ENCODE data around the gene MIB2. TPM values are rescaled to one million over a fixed set of nuclear protein-coding genes. Genes with fewer than 3 reads are reported as not detected.

Gene MIB2
- polyA plus RNA-seq, 1 donor from 2014 or later, result 106 TPM

DNA sequence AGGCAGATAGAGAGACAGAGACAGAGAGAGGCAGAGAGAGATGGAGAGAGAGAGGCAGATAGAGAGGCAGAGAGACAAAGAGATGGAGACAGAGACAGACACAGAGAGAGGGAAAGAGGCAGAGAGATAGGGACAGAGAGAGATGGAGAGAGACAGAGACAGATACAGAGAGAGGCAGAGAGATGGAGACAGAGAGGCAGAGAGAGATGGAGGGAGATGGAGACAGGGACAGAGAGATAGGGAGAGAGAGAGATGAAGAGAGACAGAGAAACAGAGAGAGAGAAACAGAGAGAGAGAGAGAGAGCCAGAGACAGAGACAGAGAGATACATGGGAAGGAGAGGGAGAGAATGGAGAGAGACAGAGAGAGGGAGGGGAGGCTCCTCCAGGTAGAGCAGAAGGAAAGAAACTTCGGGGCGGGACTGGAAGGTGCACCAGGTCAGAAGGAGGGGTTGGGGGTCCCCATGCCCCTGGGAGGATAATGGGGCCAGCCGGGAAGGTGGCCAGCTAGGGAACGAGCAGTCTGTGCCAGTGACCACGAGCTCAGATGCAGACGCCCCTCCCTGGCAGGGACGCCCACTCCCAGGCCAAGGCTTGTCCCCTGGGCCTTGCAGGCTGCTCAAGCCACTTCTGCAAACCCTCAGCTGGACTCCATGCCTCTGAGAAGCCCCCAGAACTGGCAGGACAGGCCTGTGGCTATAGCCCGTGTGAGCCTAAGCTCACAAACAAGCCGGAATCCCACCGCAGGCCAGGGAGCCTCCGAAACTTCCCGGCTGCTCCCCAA lies 18.6 kb upstream of the MIB2 start:
- TF ChIP-seq, protein P1, sequence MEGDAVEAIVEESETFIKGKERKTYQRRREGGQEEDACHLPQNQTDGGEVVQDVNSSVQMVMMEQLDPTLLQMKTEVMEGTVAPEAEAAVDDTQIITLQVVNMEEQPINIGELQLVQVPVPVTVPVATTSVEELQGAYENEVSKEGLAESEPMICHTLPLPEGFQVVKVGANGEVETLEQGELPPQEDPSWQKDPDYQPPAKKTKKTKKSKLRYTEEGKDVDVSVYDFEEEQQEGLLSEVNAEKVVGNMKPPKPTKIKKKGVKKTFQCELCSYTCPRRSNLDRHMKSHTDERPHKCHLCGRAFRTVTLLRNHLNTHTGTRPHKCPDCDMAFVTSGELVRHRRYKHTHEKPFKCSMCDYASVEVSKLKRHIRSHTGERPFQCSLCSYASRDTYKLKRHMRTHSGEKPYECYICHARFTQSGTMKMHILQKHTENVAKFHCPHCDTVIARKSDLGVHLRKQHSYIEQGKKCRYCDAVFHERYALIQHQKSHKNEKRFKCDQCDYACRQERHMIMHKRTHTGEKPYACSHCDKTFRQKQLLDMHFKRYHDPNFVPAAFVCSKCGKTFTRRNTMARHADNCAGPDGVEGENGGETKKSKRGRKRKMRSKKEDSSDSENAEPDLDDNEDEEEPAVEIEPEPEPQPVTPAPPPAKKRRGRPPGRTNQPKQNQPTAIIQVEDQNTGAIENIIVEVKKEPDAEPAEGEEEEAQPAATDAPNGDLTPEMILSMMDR (IDR thresholded peaks at IDR 0.05; ENCODE audit: poor library complexity, severe bottlenecking), result no peak
- TF ChIP-seq EP300 (conservative IDR thresholded peaks at IDR 0.05; ENCODE audit: poor library complexity, severe bottlenecking) (no peak), SMC3 (conservative IDR thresholded peaks at IDR 0.05; ENCODE audit: poor library complexity) (no peak), TAF1 (IDR thresholded peaks at IDR 0.05; ENCODE audit: low read depth) (no peak)
- Histone ChIP-seq H3K4me2 (ENCODE audit: low read length) (no peak overlapping the region), H3K9me2 (ENCODE audit: insufficient read depth, low read length) (no peaks in the 10 kb centered on the region), H3K9me3 (ENCODE audit: low read length) (no peaks in the 10 kb centered on the region), H3K79me2 (replicated peaks; ENCODE audit: insufficient read depth, low read length) (no peaks in the 10 kb centered on the region), H4K20me1 (ENCODE audit: insufficient read depth) (no peaks in the 10 kb centered on the region), H3K36me3 (ENCODE audit: insufficient read depth, low read length) (no peaks in the 10 kb centered on the region), H3K9ac (ENCODE audit: low read length) (no peak overlapping the region), H3K27ac (ENCODE audit: low read length) (no peak overlapping the region), H3K4me3 (ENCODE audit: low read length) (no peak overlapping the region), H3F3A (ENCODE audit: insufficient read depth, low read length, poor library complexity, severe bottlenecking) (no peaks in the 10 kb centered on the region), H3K27me3 (ENCODE audit: insufficient read depth, low read depth, low read length) (peaks cover 12% of the 10 kb centered on the region), H2AFZ (ENCODE audit: low read depth, low read length) (no peak overlapping the region)

GRCh38 chr1:1597275-1597930 lies 17.9 kb upstream of the MIB2 start:
- Histone ChIP-seq H3K4me3 (ENCODE audit: low read length) (peak overlapping the region; percentile 50), H3K27me3 (ENCODE audit: insufficient read depth, low read depth, low read length) (peaks cover 12% of the 10 kb centered on the region), H3K9ac (ENCODE audit: low read length) (peak overlapping the region; percentile 23), H3K9me3 (ENCODE audit: low read length) (no peaks in the 10 kb centered on the region), H3K9me2 (ENCODE audit: insufficient read depth, low read length) (no peaks in the 10 kb centered on the region), H4K20me1 (ENCODE audit: insufficient read depth) (no peaks in the 10 kb centered on the region), H2AFZ (ENCODE audit: low read depth, low read length) (no peak overlapping the region), H3K36me3 (ENCODE audit: insufficient read depth, low read length) (no peaks in the 10 kb centered on the region), H3K4me2 (ENCODE audit: low read length) (peak overlapping the region; percentile 19), H3K79me2 (replicated peaks; ENCODE audit: insufficient read depth, low read length) (no peaks in the 10 kb centered on the region), H3K27ac (ENCODE audit: low read length) (no peak overlapping the region), H3F3A (ENCODE audit: insufficient read depth, low read length, poor library complexity, severe bottlenecking) (no peaks in the 10 kb centered on the region)
- TF ChIP-seq, protein P1 (IDR thresholded peaks at IDR 0.05; ENCODE audit: poor library complexity, severe bottlenecking), result peak; percentile 42
- TF ChIP-seq MXI1 (conservative IDR thresholded peaks at IDR 0.05; ENCODE audit: poor library complexity, severe bottlenecking) (no peak), SMC3 (conservative IDR thresholded peaks at IDR 0.05; ENCODE audit: poor library complexity) (peak; percentile 22)

DNA sequence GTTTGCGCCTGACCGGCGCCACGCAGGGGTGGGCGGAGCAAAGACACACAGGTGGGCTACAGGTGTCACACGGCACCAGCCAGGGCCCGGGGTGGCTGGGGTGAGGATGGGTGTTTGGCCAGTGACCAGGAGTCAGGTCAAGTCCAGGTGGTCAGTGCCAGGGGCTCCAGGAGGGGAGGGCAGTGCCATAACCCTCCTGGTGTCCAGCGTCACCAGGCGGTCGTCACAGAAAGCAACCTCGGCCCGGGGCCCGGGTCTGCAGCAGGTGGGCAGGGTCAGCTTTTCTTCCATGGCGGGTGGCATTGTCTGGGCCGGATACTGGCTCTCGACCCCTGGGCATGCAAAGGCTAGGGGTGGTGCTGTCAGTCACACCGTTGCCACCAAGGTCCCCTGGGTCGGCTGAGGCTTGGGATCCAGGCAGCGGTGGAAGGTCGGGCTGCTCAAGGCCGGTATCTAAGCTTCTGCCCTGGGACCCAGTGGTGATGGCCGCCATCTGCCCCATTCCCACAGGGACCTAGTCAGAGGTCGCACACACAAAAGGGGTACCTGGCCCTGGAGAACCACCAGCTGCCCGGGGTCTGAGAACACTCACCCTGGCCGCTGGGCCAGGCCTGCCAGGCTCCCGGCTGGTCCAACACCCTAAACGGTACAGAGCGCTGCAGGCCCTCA lies 17.1 kb upstream of the MIB2 start:
- peaks cover 12% of the 10 kb centered on the region for H3K27me3 ChIP-seq (ENCODE audit: insufficient read depth, low read depth, low read length)
- TF ChIP-seq, protein P2, sequence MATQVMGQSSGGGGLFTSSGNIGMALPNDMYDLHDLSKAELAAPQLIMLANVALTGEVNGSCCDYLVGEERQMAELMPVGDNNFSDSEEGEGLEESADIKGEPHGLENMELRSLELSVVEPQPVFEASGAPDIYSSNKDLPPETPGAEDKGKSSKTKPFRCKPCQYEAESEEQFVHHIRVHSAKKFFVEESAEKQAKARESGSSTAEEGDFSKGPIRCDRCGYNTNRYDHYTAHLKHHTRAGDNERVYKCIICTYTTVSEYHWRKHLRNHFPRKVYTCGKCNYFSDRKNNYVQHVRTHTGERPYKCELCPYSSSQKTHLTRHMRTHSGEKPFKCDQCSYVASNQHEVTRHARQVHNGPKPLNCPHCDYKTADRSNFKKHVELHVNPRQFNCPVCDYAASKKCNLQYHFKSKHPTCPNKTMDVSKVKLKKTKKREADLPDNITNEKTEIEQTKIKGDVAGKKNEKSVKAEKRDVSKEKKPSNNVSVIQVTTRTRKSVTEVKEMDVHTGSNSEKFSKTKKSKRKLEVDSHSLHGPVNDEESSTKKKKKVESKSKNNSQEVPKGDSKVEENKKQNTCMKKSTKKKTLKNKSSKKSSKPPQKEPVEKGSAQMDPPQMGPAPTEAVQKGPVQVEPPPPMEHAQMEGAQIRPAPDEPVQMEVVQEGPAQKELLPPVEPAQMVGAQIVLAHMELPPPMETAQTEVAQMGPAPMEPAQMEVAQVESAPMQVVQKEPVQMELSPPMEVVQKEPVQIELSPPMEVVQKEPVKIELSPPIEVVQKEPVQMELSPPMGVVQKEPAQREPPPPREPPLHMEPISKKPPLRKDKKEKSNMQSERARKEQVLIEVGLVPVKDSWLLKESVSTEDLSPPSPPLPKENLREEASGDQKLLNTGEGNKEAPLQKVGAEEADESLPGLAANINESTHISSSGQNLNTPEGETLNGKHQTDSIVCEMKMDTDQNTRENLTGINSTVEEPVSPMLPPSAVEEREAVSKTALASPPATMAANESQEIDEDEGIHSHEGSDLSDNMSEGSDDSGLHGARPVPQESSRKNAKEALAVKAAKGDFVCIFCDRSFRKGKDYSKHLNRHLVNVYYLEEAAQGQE (IDR thresholded peaks at IDR 0.05; ENCODE audit: borderline replicate concordance), result no peak
- TF ChIP-seq RAD21 (conservative IDR thresholded peaks at IDR 0.05), result no peak
- TF ChIP-seq, protein P1 (IDR thresholded peaks at IDR 0.05; ENCODE audit: poor library complexity, severe bottlenecking), result no peak
- TF ChIP-seq SMC3 (conservative IDR thresholded peaks at IDR 0.05; ENCODE audit: poor library complexity), result no peak
- TF ChIP-seq TAF1 (IDR thresholded peaks at IDR 0.05; ENCODE audit: low read depth), result no peak
- no peak for TF ChIP-seq EP300 (conservative IDR thresholded peaks at IDR 0.05; ENCODE audit: poor library complexity, severe bottlenecking)
- no peak for TF ChIP-seq EZH2 (IDR thresholded peaks at IDR 0.05; ENCODE audit: borderline replicate concordance, insufficient read depth, low read length, poor library complexity, severe bottlenecking)

More for the DNA sequence above, 17.1 kb upstream of the MIB2 start:
- Histone ChIP-seq H3K4me2 (ENCODE audit: low read length) (peak overlapping the region; percentile 19), H3F3A (ENCODE audit: insufficient read depth, low read length, poor library complexity, severe bottlenecking) (no peaks in the 10 kb centered on the region), H3K27ac (ENCODE audit: low read length) (no peak overlapping the region), H3K9ac (ENCODE audit: low read length) (peak overlapping the region; percentile 23), H3K9me3 (ENCODE audit: low read length) (no peaks in the 10 kb centered on the region), H3K9me2 (ENCODE audit: insufficient read depth, low read length) (no peaks in the 10 kb centered on the region), H4K20me1 (ENCODE audit: insufficient read depth) (no peaks in the 10 kb centered on the region), H3K4me3 (ENCODE audit: low read length) (peak overlapping the region; percentile 65), H3K79me2 (replicated peaks; ENCODE audit: insufficient read depth, low read length) (no peaks in the 10 kb centered on the region), H2AFZ (ENCODE audit: low read depth, low read length) (no peak overlapping the region), H3K36me3 (ENCODE audit: insufficient read depth, low read length) (no peaks in the 10 kb centered on the region)
